ENCODE measurements around the gene PPP2R3B.

Gene PPP2R3B

GRCh38 chrX:362937-363620, 23.6 kb downstream of the PPP2R3B start:
- TF ChIP-seq SIN3A (IDR thresholded peaks at IDR 0.05; ENCODE audit: borderline replicate concordance, insufficient read depth, low read length) (no peak), REST (IDR thresholded peaks at IDR 0.05; ENCODE audit: insufficient read depth in 1 of 2, low read depth in 2 of 2, low read length in 2 of 2) (no peak), FOXP2 (optimal IDR thresholded peaks at IDR 0.05; ENCODE audit: borderline replicate concordance, extremely low read depth, extremely low read length, insufficient read depth) (no peak), POLR2AphosphoS5 (IDR thresholded peaks at IDR 0.05; ENCODE audit: low read depth, low read length) (no peak), TAF1 (IDR thresholded peaks at IDR 0.05; ENCODE audit: borderline replicate concordance, insufficient read depth, low read length) (no peak)

DNA sequence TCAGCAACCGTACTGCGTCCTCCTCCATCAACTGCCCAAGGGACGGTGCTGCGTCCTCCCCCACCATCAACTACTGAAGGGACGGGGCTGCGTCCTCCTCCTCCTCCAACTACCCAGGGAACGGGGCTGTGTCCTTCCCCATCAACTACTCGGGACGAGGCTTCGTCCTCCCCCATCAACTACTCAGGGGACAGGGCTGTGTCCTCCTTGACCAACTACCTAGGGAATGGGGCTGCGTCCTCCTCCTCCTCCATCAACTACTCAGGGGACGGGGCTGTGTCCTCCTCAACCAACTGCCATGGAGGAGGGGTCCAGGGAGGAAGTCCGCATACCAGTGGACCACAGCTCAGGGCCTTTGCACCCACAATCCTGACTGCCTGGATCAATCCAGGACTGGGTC, 24.4 kb downstream of the PPP2R3B start:
- TF ChIP-seq POLR2AphosphoS5 (IDR thresholded peaks at IDR 0.05; ENCODE audit: low read depth, low read length), result no peak
- TF ChIP-seq FOXP2 (optimal IDR thresholded peaks at IDR 0.05; ENCODE audit: borderline replicate concordance, extremely low read depth, extremely low read length, insufficient read depth), result no peak
- no peak for TF ChIP-seq SIN3A (IDR thresholded peaks at IDR 0.05; ENCODE audit: borderline replicate concordance, insufficient read depth, low read length)
- TF ChIP-seq REST (IDR thresholded peaks at IDR 0.05; ENCODE audit: insufficient read depth in 1 of 2, low read depth in 2 of 2, low read length in 2 of 2), result no peak
- TF ChIP-seq TAF1 (IDR thresholded peaks at IDR 0.05; ENCODE audit: borderline replicate concordance, insufficient read depth, low read length), result no peak

DNA sequence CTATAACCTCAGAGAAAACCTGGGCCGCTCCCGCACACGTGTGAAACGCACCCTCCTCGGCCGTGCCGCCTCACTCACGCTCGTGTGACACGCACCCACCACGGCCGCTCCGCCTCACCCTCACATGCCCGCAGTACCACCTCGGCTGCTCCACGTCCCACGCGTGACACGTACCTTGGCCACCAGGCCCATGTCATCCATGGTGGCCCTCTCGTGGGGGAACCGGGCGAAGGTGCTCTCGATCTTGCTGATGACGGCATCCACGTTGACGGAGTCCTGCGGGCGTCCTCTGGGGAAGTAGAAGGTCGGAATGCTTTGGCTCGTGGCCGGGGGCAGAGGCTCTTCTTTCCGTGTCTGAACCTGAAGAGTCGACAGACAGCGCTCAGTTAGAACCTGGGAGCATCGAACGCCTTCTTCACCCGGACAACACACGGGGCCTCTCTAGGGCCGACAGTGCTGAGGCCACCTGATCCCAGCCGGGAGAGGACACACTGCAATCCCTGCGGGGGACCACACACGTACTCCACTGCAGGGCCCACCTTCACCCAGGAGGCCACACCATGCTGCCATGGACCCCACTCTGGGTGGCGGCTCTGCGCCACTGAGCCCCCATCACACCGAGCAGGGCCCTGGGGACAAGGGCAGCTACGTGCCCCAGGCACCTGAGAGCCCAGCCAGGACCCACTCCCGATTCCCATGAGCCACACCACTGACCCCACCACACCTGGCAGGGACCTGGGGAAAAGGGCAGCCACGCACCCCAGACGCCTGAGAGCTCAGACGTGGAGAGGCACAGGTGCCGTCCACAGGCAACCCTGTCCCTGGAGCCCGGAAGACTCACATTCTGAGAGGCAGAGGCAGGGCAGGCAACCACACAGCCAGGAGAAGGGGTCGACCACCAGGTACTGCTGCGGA, 25.2 kb downstream of the PPP2R3B start:
- no peak for TF ChIP-seq REST (IDR thresholded peaks at IDR 0.05; ENCODE audit: insufficient read depth in 1 of 2, low read depth in 2 of 2, low read length in 2 of 2)
- TF ChIP-seq POLR2AphosphoS5 (IDR thresholded peaks at IDR 0.05; ENCODE audit: low read depth, low read length), result no peak
- no peak for TF ChIP-seq FOXP2 (optimal IDR thresholded peaks at IDR 0.05; ENCODE audit: borderline replicate concordance, extremely low read depth, extremely low read length, insufficient read depth)
- TF ChIP-seq TAF1 (IDR thresholded peaks at IDR 0.05; ENCODE audit: borderline replicate concordance, insufficient read depth, low read length), result no peak

DNA sequence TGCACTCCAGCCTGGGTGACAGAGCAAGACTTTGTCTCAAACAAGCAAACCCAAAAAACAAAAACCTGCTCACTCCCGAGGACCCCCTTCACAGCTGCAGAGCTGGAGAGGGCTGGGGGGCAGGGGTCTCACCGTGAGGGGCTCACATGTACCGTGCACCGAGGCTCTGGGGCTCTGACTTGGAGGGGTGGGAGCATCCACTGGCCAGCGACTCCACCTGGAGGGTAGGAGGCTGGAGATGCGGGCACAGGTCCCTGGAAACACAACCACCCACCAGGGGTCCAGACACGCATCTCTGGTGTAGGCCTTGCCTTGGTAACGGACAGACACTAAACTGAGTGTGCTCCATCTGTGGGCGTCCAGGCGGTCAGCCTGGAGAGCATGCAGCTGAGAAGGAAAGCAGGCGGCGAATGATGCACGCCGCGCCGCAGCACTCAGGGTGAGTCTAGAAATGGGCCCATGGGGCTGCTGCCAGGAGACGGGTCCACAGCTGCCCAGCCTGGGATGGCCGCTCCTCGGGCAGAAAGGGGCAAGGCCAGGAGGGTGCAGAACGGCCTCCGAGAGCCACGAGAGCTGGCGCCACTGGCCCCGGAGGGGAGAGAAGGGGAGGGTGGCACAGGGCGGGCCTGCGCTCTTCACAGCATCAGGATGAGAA, 26.1 kb downstream of the PPP2R3B start:
- TF ChIP-seq REST (IDR thresholded peaks at IDR 0.05; ENCODE audit: insufficient read depth in 1 of 2, low read depth in 2 of 2, low read length in 2 of 2) (no peak), POLR2AphosphoS5 (IDR thresholded peaks at IDR 0.05; ENCODE audit: low read depth, low read length) (no peak)
